RWPE2 (cell line): ENCODE data around the gene CYP4F8.

Source experiments
- ATAC-seq: fragments of 200-7000 bp; cut with Tn5 transposase; 3 replicates; pipeline ENCODE4 v1.9.1; 2021; ENCODE audit warnings: low read depth
- DNase-seq: peaks from one replicate; pipeline ENCODE4 v3.0.0-alpha.2; 2020; ENCODE audit warnings: low spot score
- H3K27ac ChIP-seq: fragments of 450-650 bp; 2 replicates; pipeline ENCODE4 v1.5.1; 2017; ENCODE audit warnings: mild to moderate bottlenecking; ENCODE audit not compliant: poor library complexity, severe bottlenecking
- H3K27me3 ChIP-seq: fragments of 250-450 bp; sonication (Bioruptor Pico); 2 replicates; pipeline ENCODE4 v1.5.1; 2021; ENCODE audit warnings: mild to moderate bottlenecking, moderate library complexity; ENCODE audit not compliant: insufficient read depth, poor library complexity, severe bottlenecking
- H3K36me3 ChIP-seq: fragments of 250-450 bp; sonication (Bioruptor Pico); 2 replicates; pipeline ENCODE4 v1.5.1; 2020; ENCODE audit warnings: low read depth, mild to moderate bottlenecking, moderate library complexity
- H3K4me1 ChIP-seq: fragments of 250-450 bp; sonication (Bioruptor Pico); 2 replicates; pipeline ENCODE4 v1.5.1; 2021; ENCODE audit warnings: mild to moderate bottlenecking, moderate library complexity; ENCODE audit not compliant: insufficient read depth, poor library complexity, severe bottlenecking
- H3K4me3 ChIP-seq: fragments of 250-450 bp; sonication (Bioruptor Pico); 2 replicates; pipeline ENCODE4 v1.5.1; 2021; ENCODE audit warnings: mild to moderate bottlenecking, moderate library complexity; ENCODE audit not compliant: severe bottlenecking
- H3K9me3 ChIP-seq: fragments of 250-450 bp; sonication (Bioruptor Pico); 2 replicates; pipeline ENCODE4 v1.5.1; 2021; ENCODE audit warnings: mild to moderate bottlenecking, moderate library complexity; ENCODE audit not compliant: severe bottlenecking
- TF ChIP-seq, protein P1 (sequence below): fragments of 450-650 bp; IDR thresholded peaks from one replicate; pipeline ENCODE4 v1.5.1; 2017; ENCODE audit warnings: mild to moderate bottlenecking, moderate library complexity; ENCODE audit not compliant: poor library complexity, severe bottlenecking

CYP4F8 gene

DNA sequence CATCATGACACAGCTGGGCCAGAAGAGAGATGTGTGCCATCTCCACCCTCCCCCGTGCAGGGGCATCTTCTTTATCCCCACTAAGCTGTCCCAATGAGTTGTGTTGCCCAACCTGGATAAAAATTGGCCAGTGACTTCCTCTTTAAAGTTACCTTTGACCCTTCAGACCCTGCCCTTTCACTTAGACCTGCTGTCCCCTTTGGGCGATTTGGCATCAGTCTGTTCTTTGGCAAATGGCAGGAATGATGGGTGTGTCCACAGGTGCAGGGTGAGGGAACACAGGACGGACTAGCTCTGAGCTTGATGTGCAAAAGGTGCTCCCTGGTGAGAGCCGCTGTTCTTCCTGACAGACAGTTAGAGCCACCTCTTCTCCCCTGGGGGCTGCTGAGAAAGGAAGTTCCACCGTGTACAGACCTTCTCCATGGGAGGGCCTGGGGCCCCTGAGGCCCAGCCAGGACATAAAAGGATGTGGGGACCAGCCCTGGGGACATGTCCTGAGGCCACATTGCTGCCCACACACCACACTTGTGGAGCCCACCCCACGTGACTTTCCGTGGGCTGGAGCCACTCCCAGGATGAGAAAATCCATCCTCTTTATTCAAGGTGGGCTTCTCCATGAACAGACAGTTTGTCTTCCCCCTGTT lies 1.7 kb downstream of the CYP4F8 start:
- Histone ChIP-seq H3K9me3 (no peaks in the 10 kb centered on the region), H3K36me3 (no peaks in the 10 kb centered on the region), H3K27me3 (no peaks in the 10 kb centered on the region), H3K4me3 (no peak overlapping the region), H3K4me1 (no peaks in the 10 kb centered on the region), H3K27ac (no peak overlapping the region)
- TF ChIP-seq, protein P1, sequence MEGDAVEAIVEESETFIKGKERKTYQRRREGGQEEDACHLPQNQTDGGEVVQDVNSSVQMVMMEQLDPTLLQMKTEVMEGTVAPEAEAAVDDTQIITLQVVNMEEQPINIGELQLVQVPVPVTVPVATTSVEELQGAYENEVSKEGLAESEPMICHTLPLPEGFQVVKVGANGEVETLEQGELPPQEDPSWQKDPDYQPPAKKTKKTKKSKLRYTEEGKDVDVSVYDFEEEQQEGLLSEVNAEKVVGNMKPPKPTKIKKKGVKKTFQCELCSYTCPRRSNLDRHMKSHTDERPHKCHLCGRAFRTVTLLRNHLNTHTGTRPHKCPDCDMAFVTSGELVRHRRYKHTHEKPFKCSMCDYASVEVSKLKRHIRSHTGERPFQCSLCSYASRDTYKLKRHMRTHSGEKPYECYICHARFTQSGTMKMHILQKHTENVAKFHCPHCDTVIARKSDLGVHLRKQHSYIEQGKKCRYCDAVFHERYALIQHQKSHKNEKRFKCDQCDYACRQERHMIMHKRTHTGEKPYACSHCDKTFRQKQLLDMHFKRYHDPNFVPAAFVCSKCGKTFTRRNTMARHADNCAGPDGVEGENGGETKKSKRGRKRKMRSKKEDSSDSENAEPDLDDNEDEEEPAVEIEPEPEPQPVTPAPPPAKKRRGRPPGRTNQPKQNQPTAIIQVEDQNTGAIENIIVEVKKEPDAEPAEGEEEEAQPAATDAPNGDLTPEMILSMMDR = no peak
- ATAC-seq (no peak), DNase-seq (no peak)

DNA sequence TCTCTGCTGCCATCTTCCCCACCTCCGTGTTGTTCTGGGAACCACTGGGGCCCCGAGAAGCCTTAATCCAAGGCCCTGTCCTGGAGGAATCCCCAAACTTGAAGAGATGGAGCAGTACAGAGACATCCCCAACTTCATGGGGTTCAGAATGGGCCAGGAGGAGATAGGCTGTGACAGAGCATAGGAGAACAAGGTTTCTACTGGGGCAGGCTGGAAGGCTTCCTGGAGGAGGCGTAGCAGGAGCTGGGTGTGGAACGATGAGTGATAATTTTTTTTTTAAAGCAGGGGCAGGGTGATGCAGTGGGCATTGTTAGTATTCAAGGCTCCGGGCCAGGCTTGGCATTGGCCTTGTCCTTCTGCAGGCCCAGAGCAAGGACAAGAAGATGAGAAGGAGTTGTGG lies 3.3 kb downstream of the CYP4F8 start:
- Histone ChIP-seq H3K27me3 (no peaks in the 10 kb centered on the region), H3K36me3 (no peaks in the 10 kb centered on the region), H3K4me3 (no peak overlapping the region), H3K27ac (no peak overlapping the region), H3K4me1 (no peaks in the 10 kb centered on the region), H3K9me3 (no peaks in the 10 kb centered on the region)
- TF ChIP-seq, protein P1 = no peak
- DNase-seq (no peak), ATAC-seq (no peak)

DNA sequence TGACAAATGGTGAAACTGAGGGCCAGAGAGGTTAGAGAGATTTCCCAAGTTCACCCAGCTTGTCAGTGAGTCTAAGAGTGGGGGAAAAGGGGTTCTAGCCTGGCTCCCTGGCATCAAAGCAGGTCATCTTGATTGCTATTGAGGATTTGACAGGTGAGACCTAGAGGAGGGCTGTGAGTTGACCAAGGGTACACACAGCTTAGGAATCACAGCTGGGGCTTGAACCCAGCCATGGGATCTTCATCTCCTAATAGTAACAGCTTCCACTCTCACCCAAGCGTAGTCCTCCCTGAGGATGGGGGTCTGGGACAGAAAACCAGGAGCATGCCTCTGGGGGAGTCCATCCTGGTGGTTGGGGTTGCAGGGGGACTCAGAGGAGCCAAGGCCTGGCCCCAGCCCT lies 6.8 kb downstream of the CYP4F8 start:
- H3K27ac ChIP-seq = no peak overlapping the region
- no peaks in the 10 kb centered on the region for H3K4me1 ChIP-seq
- H3K27me3 ChIP-seq = no peaks in the 10 kb centered on the region
- ATAC-seq = no peak
- no peak overlapping the region for H3K4me3 ChIP-seq
- TF ChIP-seq, protein P1 = no peak
- no peaks in the 10 kb centered on the region for H3K9me3 ChIP-seq
- H3K36me3 ChIP-seq = no peaks in the 10 kb centered on the region
- no peak for DNase-seq

DNA sequence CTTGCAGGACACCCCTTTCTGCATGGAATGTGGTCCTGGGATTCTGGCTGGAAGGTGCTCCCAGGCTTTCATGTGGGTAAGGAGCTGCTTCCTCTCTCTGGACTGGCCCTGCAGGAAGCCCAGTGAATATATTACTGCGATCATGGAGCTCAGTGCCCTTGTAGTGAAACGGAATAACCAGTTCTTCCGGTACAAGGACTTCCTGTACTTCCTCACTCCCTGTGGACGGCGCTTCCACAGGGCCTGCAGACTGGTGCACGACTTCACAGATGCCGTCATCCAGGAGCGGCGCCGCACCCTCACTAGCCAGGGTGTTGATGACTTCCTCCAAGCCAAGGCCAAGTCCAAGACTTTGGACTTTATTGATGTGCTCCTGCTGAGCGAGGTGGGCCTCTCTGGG lies 8.0 kb downstream of the CYP4F8 start:
- TF ChIP-seq, protein P1 = no peak
- Histone ChIP-seq H3K27me3 (no peaks in the 10 kb centered on the region), H3K9me3 (no peaks in the 10 kb centered on the region), H3K4me3 (no peak overlapping the region), H3K36me3 (no peaks in the 10 kb centered on the region), H3K4me1 (no peaks in the 10 kb centered on the region), H3K27ac (no peak overlapping the region)
- DNase-seq (no peak), ATAC-seq (no peak)

DNA sequence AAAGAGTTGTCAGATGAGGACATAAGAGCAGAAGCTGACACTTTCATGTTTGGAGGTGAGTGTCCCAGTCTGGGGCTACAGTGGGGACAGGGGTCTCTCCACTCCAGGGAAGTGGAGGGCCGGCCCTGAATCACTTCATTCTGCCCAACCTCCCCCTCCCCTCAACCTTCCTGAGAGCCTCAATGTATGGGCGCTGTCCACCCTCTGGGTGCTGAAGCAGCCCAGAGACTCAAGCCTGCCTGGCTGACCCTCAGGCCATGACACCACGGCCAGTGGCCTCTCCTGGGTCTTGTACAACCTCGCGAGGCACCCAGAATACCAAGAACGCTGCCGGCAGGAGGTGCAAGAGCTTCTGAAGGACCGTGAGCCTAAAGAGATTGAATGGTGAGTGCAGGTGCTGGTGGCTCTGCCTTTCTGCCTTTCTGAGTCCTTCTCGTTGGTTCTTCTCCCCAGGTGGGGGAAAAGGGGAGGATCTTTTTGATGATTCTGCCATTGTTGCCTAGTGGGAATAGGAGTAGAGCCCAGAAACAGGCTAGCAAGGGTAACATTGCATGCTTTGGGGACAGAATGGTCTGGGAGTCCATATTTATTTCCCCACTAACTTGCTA lies 8.8 kb downstream of the CYP4F8 start:
- TF ChIP-seq, protein P1 = no peak
- Histone ChIP-seq H3K36me3 (no peaks in the 10 kb centered on the region), H3K27ac (no peak overlapping the region), H3K27me3 (no peaks in the 10 kb centered on the region), H3K9me3 (no peaks in the 10 kb centered on the region), H3K4me1 (no peaks in the 10 kb centered on the region), H3K4me3 (no peak overlapping the region)
- DNase-seq (no peak), ATAC-seq (no peak)
